Adrenal gland (tissue), 5 donors: ENCODE measurements around the gene LRRC71.

Experiments used
- CTCF ChIP-seq, 6 experiments: fragments of 450-650 bp in 4 of 6; fragments of 200-600 bp in 2 of 6; sonication (generic) in 1 of 6; IDR thresholded peaks; 1 replicate in 5 of 6; 2 replicates in 1 of 6; pipeline versions ENCODE4 v1.5.1 to v1.8.0; 2016 to 2021; ENCODE audit warnings: antibody characterized with exemption in 6 of 6, mild to moderate bottlenecking in 2 of 6, moderate library complexity in 1 of 6
- POLR2A ChIP-seq, 2 donors: fragments of 450-650 bp; IDR thresholded peaks; one replicate each; pipeline ENCODE4 v1.6.1; 2017; ENCODE audit warnings: antibody characterized with exemption in 2 of 2, mild to moderate bottlenecking in 2 of 2, moderate library complexity in 1 of 2
- donor health status: DM: no; HTN: no; CAD: no.

GRCh38 chr1:156882543-156882942, 37.9 kb upstream of the LRRC71 start:
- TF ChIP-seq POLR2A (IDR thresholded peaks at IDR 0.05) (no peak), CTCF (IDR thresholded peaks at IDR 0.05) (no peak)
